GM20431 (cell line): ENCODE measurements around the gene OTOP1.
"Not testable (repeated sequence)": the region's sequence is repeated elsewhere in the genome, so short reads cannot be mapped to it uniquely, and the experiment has no call there.

Experiments used
- in situ Hi-C: fragments of 300-500 bp; cut with MseI, MboI; formaldehyde crosslinking; loops from one replicate; pipeline ENCODE4 v1.15.0; 2020; ENCODE audit warnings: low sequenced_read_pairs; ENCODE audit not compliant: unreplicated experiment

The OTOP1 gene

GRCh38 chr4:4245172-4245571 lies 18.4 kb upstream of the OTOP1 start:
- in situ Hi-C loops: no loop called here

GRCh38 chr4:4239551-4239950 lies 12.8 kb upstream of the OTOP1 start:
- in situ Hi-C loops: not testable (repeated sequence)

GRCh38 chr4:4233610-4234009 lies 6.9 kb upstream of the OTOP1 start:
- in situ Hi-C loops: no loop called here

GRCh38 chr4:4228356-4228668 lies 1.6 kb upstream of the OTOP1 start:
- in situ Hi-C loops: no loop called here

GRCh38 chr4:4227510-4228355 lies 1.0 kb upstream of the OTOP1 start:
- in situ Hi-C loops: no loop called here

GRCh38 chr4:4225915-4226605 lies 669 bp downstream of the OTOP1 start:
- in situ Hi-C loops: no loop called here

GRCh38 chr4:4217113-4217512 lies 9.6 kb downstream of the OTOP1 start:
- in situ Hi-C loops: no loop called here

- in situ Hi-C loops: no loop called here
These were observed 10.1 kb downstream of the OTOP1 start for GRCh38 chr4:4216648-4217047.

- in situ Hi-C loops: not testable (repeated sequence)
These were observed 13.1 kb downstream of the OTOP1 start for GRCh38 chr4:4213674-4214073.

- in situ Hi-C loops: no loop called here
These were observed 20.5 kb downstream of the OTOP1 start for GRCh38 chr4:4206204-4206603.

- in situ Hi-C loops: no loop called here
These were observed 22.4 kb downstream of the OTOP1 start for GRCh38 chr4:4204401-4204745.

GRCh38 chr4:4203688-4204400 lies 22.9 kb downstream of the OTOP1 start:
- in situ Hi-C loops: no loop called here

GRCh38 chr4:4202510-4202909 lies 24.2 kb downstream of the OTOP1 start:
- in situ Hi-C loops: no loop called here

- in situ Hi-C loops: no loop called here
These were observed 26.1 kb downstream of the OTOP1 start for GRCh38 chr4:4200624-4201023.

- in situ Hi-C loops: no loop called here
These were observed 31.4 kb downstream of the OTOP1 start for GRCh38 chr4:4195354-4195753.

GRCh38 chr4:4188557-4188956 lies 38.2 kb downstream of the OTOP1 start:
- in situ Hi-C loops: not testable (repeated sequence)

GRCh38 chr4:4185528-4185927 lies 41.2 kb downstream of the OTOP1 start:
- in situ Hi-C loops: no loop called here

- in situ Hi-C loops: no loop called here
These were observed 43.7 kb downstream of the OTOP1 start for GRCh38 chr4:4182835-4183568.

GRCh38 chr4:4170596-4171150 lies 56.1 kb downstream of the OTOP1 start:
- in situ Hi-C loops: no loop called here
